Right atrium auricular region (tissue), 2 donors: ENCODE data around the gene GGN. TPM values are rescaled to one million over a fixed set of nuclear protein-coding genes. Genes with fewer than 3 reads are reported as not detected.

Experiments used
- DNase-seq: peaks from one replicate; pipeline ENCODE4 v3.0.0-alpha.2; 2019; ENCODE audit warnings: low spot score
- H3K27ac ChIP-seq, 2 donors: fragments of 200-600 bp; sonication (generic); 1 replicate in 1 of 2; 2 replicates in 1 of 2; pipeline ENCODE4 v1.5.1; 2016 to 2019
- H3K27me3 ChIP-seq, 2 donors: fragments of 200-600 bp; sonication (generic); one replicate each; pipeline versions ENCODE4 v1.5.1 to v1.6.0; 2017 to 2019
- H3K36me3 ChIP-seq: fragments of 200-600 bp; sonication (generic); one replicate; pipeline ENCODE4 v1.5.1; 2016
- H3K4me1 ChIP-seq, 2 donors: fragments of 200-600 bp; sonication (generic); one replicate each; pipeline versions ENCODE4 v1.5.1 to v1.6.0; 2017 to 2019
- H3K4me3 ChIP-seq, 2 donors: fragments of 200-600 bp; sonication (generic); 1 replicate in 1 of 2; 2 replicates in 1 of 2; pipeline ENCODE4 v1.5.1; 2017 to 2019; ENCODE audit warnings: mild to moderate bottlenecking in 1 of 2, moderate library complexity in 1 of 2
- H3K9me3 ChIP-seq, 2 donors: fragments of 200-600 bp; sonication (generic); one replicate each; pipeline ENCODE4 v1.5.1; 2019
- CTCF ChIP-seq, 2 donors: fragments of 200-600 bp; sonication (generic); IDR thresholded peaks; one replicate each; pipeline ENCODE4 v1.5.1; 2019; ENCODE audit warnings: antibody characterized with exemption in 2 of 2
- total RNA-seq, 2 donors: library from RNA; depleted of rRNA; stranded (reverse); fragments of >200 nt; gene quantifications; one replicate each; pipeline ENCODE4 v1.1.0, GENCODE V29; 2016

GGN gene
- total RNA-seq, 2 donors from 2014 or later, result 0.37 to 1.3 TPM

- no peak overlapping the region for H3K27ac ChIP-seq
- H3K27me3 ChIP-seq, result no peaks in the 10 kb centered on the region
- H3K4me1 ChIP-seq, result peaks cover 0 to 21% of the 10 kb centered on the region in 2 donors
- DNase-seq, result no peak
- H3K9me3 ChIP-seq, result no peaks in the 10 kb centered on the region
- H3K4me3 ChIP-seq, result peak overlapping the region; percentile 43 to 64
- no peak for TF ChIP-seq CTCF (IDR thresholded peaks at IDR 0.05)
- no peaks in the 10 kb centered on the region for H3K36me3 ChIP-seq
These were observed 26.8 kb downstream of the GGN start for GRCh38 chr19:38360839-38361631.

DNA sequence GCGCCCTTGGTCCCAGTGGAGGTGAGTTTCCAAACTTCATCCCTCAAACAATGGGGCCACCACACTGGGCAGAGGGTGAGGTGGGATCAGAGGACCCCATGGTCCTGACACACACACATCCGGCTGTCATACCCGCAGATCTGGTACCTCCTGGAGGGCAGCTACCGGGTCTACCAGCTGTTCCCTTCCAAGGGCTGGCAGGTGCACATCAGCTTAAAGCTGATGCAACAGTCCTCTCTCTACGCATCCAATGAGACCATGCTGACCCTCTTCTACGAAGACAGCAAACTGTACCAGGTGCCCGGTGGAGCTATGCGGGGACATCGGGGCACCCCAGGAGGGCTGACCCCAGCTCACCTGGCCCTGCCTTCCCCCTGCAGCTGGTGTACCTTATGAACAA lies 27.5 kb downstream of the GGN start:
- TF ChIP-seq CTCF (IDR thresholded peaks at IDR 0.05), result no peak
- H3K27ac ChIP-seq, result no peak overlapping the region
- DNase-seq, result no peak
- H3K36me3 ChIP-seq, result no peaks in the 10 kb centered on the region
- H3K4me1 ChIP-seq, result peaks cover 0 to 21% of the 10 kb centered on the region in 2 donors
- no peaks in the 10 kb centered on the region for H3K27me3 ChIP-seq
- no peak overlapping the region for H3K4me3 ChIP-seq
- no peaks in the 10 kb centered on the region for H3K9me3 ChIP-seq

DNA sequence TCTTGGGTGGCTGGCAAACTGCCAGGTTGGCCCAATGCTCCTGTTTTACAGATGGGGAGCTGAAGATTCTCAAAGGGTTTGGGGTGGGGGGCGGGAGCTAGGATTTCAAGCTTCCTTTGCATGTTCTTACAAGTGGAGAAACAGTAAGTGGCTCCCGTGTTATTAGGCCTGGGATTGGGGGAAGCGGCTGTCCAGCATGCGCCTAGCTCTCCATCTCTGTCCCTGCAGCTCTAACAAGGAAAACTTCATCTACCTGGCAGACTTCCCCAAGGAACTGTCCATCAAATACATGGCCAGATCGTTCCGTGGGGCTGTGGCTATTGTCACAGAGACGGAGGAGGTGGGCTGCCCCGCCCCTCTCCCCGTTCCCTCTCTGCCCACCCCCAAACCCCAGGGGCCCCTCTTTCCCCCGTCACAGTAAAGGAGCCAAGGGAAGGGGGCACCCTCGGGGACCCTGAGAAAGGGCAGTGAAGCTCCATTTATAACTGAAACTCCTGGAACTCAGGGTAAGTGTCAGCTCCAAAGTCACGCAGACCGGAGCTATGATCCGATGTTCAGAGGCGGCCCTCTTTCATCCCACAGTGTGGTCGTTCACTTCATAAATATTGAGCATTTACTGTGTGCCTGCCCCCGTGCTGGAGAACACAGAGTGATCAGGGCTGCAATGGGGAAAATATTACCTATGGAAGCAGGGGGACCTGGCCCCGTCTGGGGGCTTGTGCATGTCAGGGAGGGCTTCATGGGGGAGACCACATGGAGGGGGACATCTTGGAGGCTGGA lies 28.4 kb downstream of the GGN start:
- Histone ChIP-seq H3K27me3 (no peaks in the 10 kb centered on the region), H3K4me3 (no peak overlapping the region), H3K36me3 (no peaks in the 10 kb centered on the region), H3K4me1 (peaks cover 0 to 21% of the 10 kb centered on the region in 2 donors), H3K9me3 (no peaks in the 10 kb centered on the region), H3K27ac (no peak overlapping the region)
- no peak for DNase-seq
- TF ChIP-seq CTCF (IDR thresholded peaks at IDR 0.05), result no peak

GRCh38 chr19:38358071-38358470 lies 29.8 kb downstream of the GGN start:
- peaks cover 0 to 21% of the 10 kb centered on the region in 2 donors for H3K4me1 ChIP-seq
- H3K4me3 ChIP-seq, result no peak overlapping the region
- no peak for TF ChIP-seq CTCF (IDR thresholded peaks at IDR 0.05)
- no peaks in the 10 kb centered on the region for H3K9me3 ChIP-seq
- DNase-seq, result no peak
- H3K27me3 ChIP-seq, result no peaks in the 10 kb centered on the region
- no peak overlapping the region for H3K27ac ChIP-seq
- no peaks in the 10 kb centered on the region for H3K36me3 ChIP-seq

GRCh38 chr19:38355728-38356725 lies 31.8 kb downstream of the GGN start:
- Histone ChIP-seq H3K36me3 (no peaks in the 10 kb centered on the region), H3K27ac (no peak overlapping the region), H3K27me3 (no peaks in the 10 kb centered on the region), H3K4me1 (peaks cover 0 to 1% of the 10 kb centered on the region in 2 donors), H3K4me3 (no peak overlapping the region), H3K9me3 (no peaks in the 10 kb centered on the region)
- DNase-seq, result no peak
- TF ChIP-seq CTCF (IDR thresholded peaks at IDR 0.05), result no peak
